DMS 273 treated with DMSO at 0.1 percent for 48 hours (cell line): Measurements from ENCODE around the gene NRXN3.

Experiments
- DNase-seq: peaks from one replicate; lab custom pipeline; 2025; lab: John Stamatoyannopoulos, UW

NRXN3 gene

GRCh38 chr14:79906994-79907393 lies 1736.8 kb downstream of the NRXN3 start:
- no peak for DNase-seq

GRCh38 chr14:79910086-79910485 lies 1739.9 kb downstream of the NRXN3 start:
- no peak for DNase-seq

GRCh38 chr14:79911744-79912143 lies 1741.6 kb downstream of the NRXN3 start:
- DNase-seq = no peak

GRCh38 chr14:79914595-79914994 lies 1744.4 kb downstream of the NRXN3 start:
- DNase-seq = no peak

GRCh38 chr14:79915406-79915805 lies 1745.2 kb downstream of the NRXN3 start:
- DNase-seq = no peak

- no peak for DNase-seq
Observed at GRCh38 chr14:79916281-79916680, 1746.1 kb downstream of the NRXN3 start.

GRCh38 chr14:79916892-79917291 lies 1746.7 kb downstream of the NRXN3 start:
- no peak for DNase-seq
